Measurements from ENCODE around the gene ARL8B. TPM values are rescaled to one million over a fixed set of nuclear protein-coding genes. Genes with fewer than 3 reads are reported as not detected.

Gene ARL8B
- polyA plus RNA-seq, 1 donor (not counting 4 experiments of a cell fraction or from before 2014, with no cell fraction given) = 102 TPM

- FAIRE-seq (no peak), DNase-seq (ENCODE audit: low read depth, low spot score) (no peak)
- peaks cover 5% of the 10 kb centered on the region for H4K20me1 ChIP-seq (ENCODE audit: control insufficient read depth, extremely low read depth, insufficient read depth, low read length)
- dilution Hi-C loops (cut with MboI; ENCODE audit: extremely low pct_ligation_motif_present, low sequenced_read_pairs) = no loop called here
- H3K27ac ChIP-seq (ENCODE audit: control insufficient read depth, insufficient read depth, low read length) = no peak overlapping the region
- H3K4me3 ChIP-seq (ENCODE audit: control insufficient read depth in 2 of 3, extremely low read depth in 1 of 3, insufficient read depth in 2 of 3, low read depth in 1 of 3, low read length in 3 of 3) = no peak overlapping the region
- H3K4me2 ChIP-seq (ENCODE audit: control insufficient read depth, extremely low read depth, insufficient read depth, low read depth, low read length) = no peak overlapping the region
- H3K9me1 ChIP-seq (ENCODE audit: control insufficient read depth, extremely low read depth, insufficient read depth, low read length) = no peaks in the 10 kb centered on the region
- no peaks in the 10 kb centered on the region for H3K36me3 ChIP-seq (ENCODE audit: control insufficient read depth in 2 of 2, extremely low read depth in 1 of 2, insufficient read depth in 2 of 2, low read length in 2 of 2)
- H3K79me2 ChIP-seq (ENCODE audit: control insufficient read depth, insufficient read depth, low read length) = peaks cover 33% of the 10 kb centered on the region
- peaks cover 15% of the 10 kb centered on the region for H3K4me1 ChIP-seq (ENCODE audit: control insufficient read depth, extremely low read depth, insufficient read depth, low read length)
- H3K9ac ChIP-seq (ENCODE audit: control insufficient read depth, extremely low read depth, insufficient read depth, low read length) = no peak overlapping the region
- H3K27me3 ChIP-seq (ENCODE audit: control insufficient read depth, extremely low read depth, insufficient read depth, low read length) = no peaks in the 10 kb centered on the region
- H3K9me3 ChIP-seq (ENCODE audit: control insufficient read depth, low read depth, low read length) = no peaks in the 10 kb centered on the region
- H2AFZ ChIP-seq (ENCODE audit: control insufficient read depth, low read length) = no peak overlapping the region
- TF ChIP-seq EZH2 (IDR thresholded peaks at IDR 0.05; ENCODE audit: low read length) (no peak), CTCF (optimal IDR thresholded peaks at IDR 0.05 in 1 of 3, IDR thresholded peaks at IDR 0.05 in 1 of 3, conservative IDR thresholded peaks at IDR 0.05 in 1 of 3; ENCODE audit: extremely low read depth in 1 of 3, insufficient read depth in 2 of 3, low read length in 3 of 3) (no peak)
Observed at GRCh38 chr3:5120446-5120845, 1.6 kb upstream of the ARL8B start.

- no peaks in the 10 kb centered on the region for H3K9me3 ChIP-seq (ENCODE audit: control insufficient read depth, low read depth, low read length)
- peak; percentile 87 for FAIRE-seq
- DNase-seq (ENCODE audit: low read depth, low spot score) = peak; percentile 66
- H3K4me1 ChIP-seq (ENCODE audit: control insufficient read depth, extremely low read depth, insufficient read depth, low read length) = peaks cover 28% of the 10 kb centered on the region
- no peaks in the 10 kb centered on the region for H3K27me3 ChIP-seq (ENCODE audit: control insufficient read depth, extremely low read depth, insufficient read depth, low read length)
- H3K36me3 ChIP-seq (ENCODE audit: control insufficient read depth in 2 of 2, extremely low read depth in 1 of 2, insufficient read depth in 2 of 2, low read length in 2 of 2) = no peaks in the 10 kb centered on the region
- peaks cover 7% of the 10 kb centered on the region for H4K20me1 ChIP-seq (ENCODE audit: control insufficient read depth, extremely low read depth, insufficient read depth, low read length)
- no peaks in the 10 kb centered on the region for H3K9me1 ChIP-seq (ENCODE audit: control insufficient read depth, extremely low read depth, insufficient read depth, low read length)
- dilution Hi-C loops (cut with MboI; ENCODE audit: extremely low pct_ligation_motif_present, low sequenced_read_pairs) = no loop called here
- peak overlapping the region; percentile 99 for H3K9ac ChIP-seq (ENCODE audit: control insufficient read depth, extremely low read depth, insufficient read depth, low read length)
- H3K27ac ChIP-seq (ENCODE audit: control insufficient read depth, insufficient read depth, low read length) = peak overlapping the region; percentile 100
- TF ChIP-seq CTCF (optimal IDR thresholded peaks at IDR 0.05 in 1 of 3, IDR thresholded peaks at IDR 0.05 in 1 of 3, conservative IDR thresholded peaks at IDR 0.05 in 1 of 3; ENCODE audit: extremely low read depth in 1 of 3, insufficient read depth in 2 of 3, low read length in 3 of 3) (peak; percentile 10 to 27 (median 12)), EZH2 (IDR thresholded peaks at IDR 0.05; ENCODE audit: low read length) (no peak)
- H3K4me3 ChIP-seq (ENCODE audit: control insufficient read depth in 2 of 3, extremely low read depth in 1 of 3, insufficient read depth in 2 of 3, low read depth in 1 of 3, low read length in 3 of 3) = peak overlapping the region; percentile 89 to 100 (median 91)
- H3K79me2 ChIP-seq (ENCODE audit: control insufficient read depth, insufficient read depth, low read length) = peaks cover 59% of the 10 kb centered on the region
- no peak overlapping the region for H2AFZ ChIP-seq (ENCODE audit: control insufficient read depth, low read length)
- H3K4me2 ChIP-seq (ENCODE audit: control insufficient read depth, extremely low read depth, insufficient read depth, low read depth, low read length) = peak overlapping the region; percentile 93
Observed at GRCh38 chr3:5122741-5123706, 932 bp downstream of the ARL8B start.

All from keratinocyte (primary cell).